Memory B cell (primary cell): ENCODE data around the gene RPS6KA2.

Source experiments
- ATAC-seq: fragments of 150-1000 bp; cut with Tn5 transposase; 2 replicates; pipeline ENCODE4 v1.10.0; 2021; ENCODE audit warnings: low read depth, mild to moderate bottlenecking, moderate library complexity
- DNase-seq, 2 donors: peaks; one replicate each; pipeline ENCODE4 v3.0.0; 2022; ENCODE audit warnings: low spot score in 2 of 2
- H3K27ac Mint-ChIP-seq: one replicate; pipeline ENCODE4 v1.8.0; 2022; ENCODE audit warnings: mild to moderate bottlenecking, moderate library complexity, mixed read lengths
- H3K27me3 Mint-ChIP-seq: one replicate; pipeline ENCODE4 v1.8.0; 2022; ENCODE audit warnings: mixed read lengths
- H3K36me3 Mint-ChIP-seq: one replicate; pipeline ENCODE4 v1.8.0; 2022; ENCODE audit warnings: mild to moderate bottlenecking, mixed read lengths
- H3K4me1 Mint-ChIP-seq: one replicate; pipeline ENCODE4 v1.8.0; 2022; ENCODE audit warnings: mixed read lengths
- H3K4me3 Mint-ChIP-seq: one replicate; pipeline ENCODE4 v1.8.0; 2022; ENCODE audit warnings: mild to moderate bottlenecking, moderate library complexity, mixed read lengths
- H3K9me3 Mint-ChIP-seq: one replicate; pipeline ENCODE4 v1.8.0; 2022; ENCODE audit warnings: mixed read lengths

RPS6KA2 gene

GRCh38 chr6:166620478-166621113, 6.5 kb downstream of the RPS6KA2 start:
- Mint-ChIP-seq H3K27ac (no peak overlapping the region), H3K27me3 (no peaks in the 10 kb centered on the region), H3K9me3 (no peaks in the 10 kb centered on the region), H3K4me3 (no peak overlapping the region), H3K4me1 (peaks cover 4% of the 10 kb centered on the region), H3K36me3 (peaks cover 5% of the 10 kb centered on the region)
- DNase-seq (no peak), ATAC-seq (no peak)

- no peaks in the 10 kb centered on the region for H3K27me3 Mint-ChIP-seq
- peaks cover 4% of the 10 kb centered on the region for H3K4me1 Mint-ChIP-seq
- no peaks in the 10 kb centered on the region for H3K9me3 Mint-ChIP-seq
- DNase-seq (no peak), ATAC-seq (no peak)
- H3K36me3 Mint-ChIP-seq, result peaks cover 5% of the 10 kb centered on the region
- H3K4me3 Mint-ChIP-seq, result no peak overlapping the region
- H3K27ac Mint-ChIP-seq, result no peak overlapping the region
Observed at GRCh38 chr6:166619912-166620311, 7.1 kb downstream of the RPS6KA2 start.

- peaks cover under 1% of the 10 kb centered on the region for H3K4me1 Mint-ChIP-seq
- H3K9me3 Mint-ChIP-seq, result no peaks in the 10 kb centered on the region
- H3K4me3 Mint-ChIP-seq, result no peak overlapping the region
- H3K36me3 Mint-ChIP-seq, result peaks cover 5% of the 10 kb centered on the region
- no peaks in the 10 kb centered on the region for H3K27me3 Mint-ChIP-seq
- no peak for ATAC-seq
- H3K27ac Mint-ChIP-seq, result no peak overlapping the region
- no peak for DNase-seq
Observed at GRCh38 chr6:166618866-166619761, 7.9 kb downstream of the RPS6KA2 start.

GRCh38 chr6:166618251-166618650, 8.8 kb downstream of the RPS6KA2 start:
- no peak for DNase-seq
- no peak for ATAC-seq
- Mint-ChIP-seq H3K27ac (no peak overlapping the region), H3K4me1 (peaks cover 2% of the 10 kb centered on the region), H3K4me3 (no peak overlapping the region), H3K36me3 (peaks cover 5% of the 10 kb centered on the region), H3K9me3 (no peaks in the 10 kb centered on the region), H3K27me3 (no peaks in the 10 kb centered on the region)

- DNase-seq (no peak), ATAC-seq (no peak)
- no peaks in the 10 kb centered on the region for H3K9me3 Mint-ChIP-seq
- H3K27ac Mint-ChIP-seq, result no peak overlapping the region
- peaks cover 2% of the 10 kb centered on the region for H3K4me1 Mint-ChIP-seq
- H3K4me3 Mint-ChIP-seq, result no peak overlapping the region
- peaks cover 5% of the 10 kb centered on the region for H3K36me3 Mint-ChIP-seq
- no peaks in the 10 kb centered on the region for H3K27me3 Mint-ChIP-seq
Observed at GRCh38 chr6:166617359-166617758, 9.7 kb downstream of the RPS6KA2 start.

GRCh38 chr6:166616261-166617238, 10.5 kb downstream of the RPS6KA2 start:
- no peak overlapping the region for H3K27ac Mint-ChIP-seq

GRCh38 chr6:166615059-166615770, 11.8 kb downstream of the RPS6KA2 start:
- H3K9me3 Mint-ChIP-seq, result no peaks in the 10 kb centered on the region
- no peaks in the 10 kb centered on the region for H3K27me3 Mint-ChIP-seq
- peaks cover 2% of the 10 kb centered on the region for H3K4me1 Mint-ChIP-seq
- no peak overlapping the region for H3K27ac Mint-ChIP-seq
- H3K36me3 Mint-ChIP-seq, result peaks cover 5% of the 10 kb centered on the region
- H3K4me3 Mint-ChIP-seq, result no peak overlapping the region
- no peak for ATAC-seq
- no peak for DNase-seq

More at GRCh38 chr6:166616261-166617238, 10.5 kb downstream of the RPS6KA2 start:
- ATAC-seq (no peak), DNase-seq (no peak)
- no peak overlapping the region for H3K4me3 Mint-ChIP-seq
- peaks cover 2% of the 10 kb centered on the region for H3K4me1 Mint-ChIP-seq
- no peaks in the 10 kb centered on the region for H3K9me3 Mint-ChIP-seq
- H3K36me3 Mint-ChIP-seq, result peaks cover 5% of the 10 kb centered on the region
- H3K27me3 Mint-ChIP-seq, result no peaks in the 10 kb centered on the region

- no peaks in the 10 kb centered on the region for H3K9me3 Mint-ChIP-seq
- H3K27me3 Mint-ChIP-seq, result no peaks in the 10 kb centered on the region
- peaks cover 2% of the 10 kb centered on the region for H3K4me1 Mint-ChIP-seq
- DNase-seq (no peak), ATAC-seq (no peak)
- H3K4me3 Mint-ChIP-seq, result no peak overlapping the region
- H3K36me3 Mint-ChIP-seq, result peaks cover 5% of the 10 kb centered on the region
- H3K27ac Mint-ChIP-seq, result no peak overlapping the region
Observed at GRCh38 chr6:166614589-166614988, 12.5 kb downstream of the RPS6KA2 start.

- no peak for ATAC-seq
- Mint-ChIP-seq H3K4me1 (peaks cover 2% of the 10 kb centered on the region), H3K27me3 (no peaks in the 10 kb centered on the region), H3K36me3 (peaks cover 5% of the 10 kb centered on the region), H3K4me3 (no peak overlapping the region), H3K27ac (no peak overlapping the region), H3K9me3 (no peaks in the 10 kb centered on the region)
- no peak for DNase-seq
Observed at GRCh38 chr6:166614171-166614583, 12.9 kb downstream of the RPS6KA2 start.

- no peak for DNase-seq
- ATAC-seq, result no peak
Observed at GRCh38 chr6:166613027-166613426, 14.0 kb downstream of the RPS6KA2 start.

GRCh38 chr6:166612471-166612881, 14.6 kb downstream of the RPS6KA2 start:
- H3K27ac Mint-ChIP-seq, result no peak overlapping the region
- peaks cover 2% of the 10 kb centered on the region for H3K4me1 Mint-ChIP-seq
- H3K9me3 Mint-ChIP-seq, result no peaks in the 10 kb centered on the region
- no peak overlapping the region for H3K4me3 Mint-ChIP-seq
- ATAC-seq, result no peak
- H3K36me3 Mint-ChIP-seq, result no peaks in the 10 kb centered on the region
- DNase-seq, result no peak
- no peaks in the 10 kb centered on the region for H3K27me3 Mint-ChIP-seq

More at GRCh38 chr6:166613027-166613426, 14.0 kb downstream of the RPS6KA2 start:
- Mint-ChIP-seq H3K4me3 (no peak overlapping the region), H3K27me3 (no peaks in the 10 kb centered on the region), H3K27ac (no peak overlapping the region), H3K9me3 (no peaks in the 10 kb centered on the region), H3K4me1 (peaks cover 2% of the 10 kb centered on the region), H3K36me3 (no peaks in the 10 kb centered on the region)

GRCh38 chr6:166611631-166612030, 15.4 kb downstream of the RPS6KA2 start:
- no peak for DNase-seq
- H3K27me3 Mint-ChIP-seq, result no peaks in the 10 kb centered on the region
- no peak overlapping the region for H3K27ac Mint-ChIP-seq
- no peaks in the 10 kb centered on the region for H3K9me3 Mint-ChIP-seq
- H3K36me3 Mint-ChIP-seq, result no peaks in the 10 kb centered on the region
- peaks cover 2% of the 10 kb centered on the region for H3K4me1 Mint-ChIP-seq
- H3K4me3 Mint-ChIP-seq, result no peak overlapping the region
- no peak for ATAC-seq

- no peak for DNase-seq
- H3K4me1 Mint-ChIP-seq, result peaks cover 2% of the 10 kb centered on the region
- no peak for ATAC-seq
- H3K36me3 Mint-ChIP-seq, result no peaks in the 10 kb centered on the region
- H3K27ac Mint-ChIP-seq, result no peak overlapping the region
- H3K4me3 Mint-ChIP-seq, result no peak overlapping the region
- H3K9me3 Mint-ChIP-seq, result no peaks in the 10 kb centered on the region
- H3K27me3 Mint-ChIP-seq, result no peaks in the 10 kb centered on the region
Observed at GRCh38 chr6:166610069-166610468, 17.0 kb downstream of the RPS6KA2 start.
